Measurements from ENCODE around the gene BCL10.

DNA sequence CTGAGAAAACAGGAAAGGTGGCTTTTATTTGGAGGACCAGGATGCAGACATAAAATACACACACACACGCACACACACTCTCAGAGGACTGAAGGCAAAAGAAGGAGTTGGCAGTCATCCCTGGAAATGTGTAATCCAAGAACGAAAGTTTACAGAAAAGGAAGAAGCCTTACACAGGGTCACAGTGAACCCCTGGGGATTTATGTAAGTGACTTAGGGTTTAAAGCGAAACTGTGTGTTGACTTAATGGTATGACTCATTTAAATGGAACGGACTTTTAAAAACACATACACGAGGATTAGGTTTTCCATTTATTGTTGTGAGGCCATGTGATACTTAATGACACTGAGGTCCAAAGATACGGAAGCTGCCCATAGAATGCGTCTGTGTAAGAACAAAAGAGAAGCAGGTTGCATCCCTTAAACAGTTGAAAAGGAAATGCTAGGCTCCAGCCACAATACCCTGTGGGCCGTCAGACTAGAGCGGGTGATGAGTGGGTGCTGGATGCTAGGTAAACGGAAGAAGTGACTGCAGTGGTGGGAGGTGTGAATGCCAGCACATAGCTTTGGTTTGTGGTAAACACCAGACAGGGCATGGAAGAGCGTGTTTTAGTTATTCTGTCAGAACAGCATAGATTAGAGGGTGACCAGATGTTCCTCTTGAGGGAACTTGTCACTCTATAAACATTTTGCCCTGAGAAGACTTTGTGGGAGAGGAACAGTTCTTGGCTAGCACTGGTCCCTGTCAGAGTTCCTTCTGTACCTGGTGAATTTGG lies 21.6 kb upstream of the BCL10 start:
- TF ChIP-seq CTCF (IDR thresholded peaks at IDR 0.05; ENCODE audit: poor library complexity, severe bottlenecking) (no peak), POLR2AphosphoS5 (IDR thresholded peaks at IDR 0.05) (no peak), RAD21 (conservative IDR thresholded peaks at IDR 0.05) (no peak), EP300 (conservative IDR thresholded peaks at IDR 0.05; ENCODE audit: poor library complexity, severe bottlenecking) (no peak), REST (IDR thresholded peaks at IDR 0.05; ENCODE audit: borderline replicate concordance) (no peak), SMC3 (conservative IDR thresholded peaks at IDR 0.05; ENCODE audit: poor library complexity) (no peak), EZH2 (IDR thresholded peaks at IDR 0.05; ENCODE audit: borderline replicate concordance, insufficient read depth, low read length, poor library complexity, severe bottlenecking) (no peak)
